Right lobe of liver (tissue), 6 donors: ENCODE data around the gene DLX1. TPM values are rescaled to one million over a fixed set of nuclear protein-coding genes. Genes with fewer than 3 reads are reported as not detected.

Source experiments
- ATAC-seq, 4 donors: fragments of 200-7000 bp; cut with Tn5 transposase; one replicate each; pipeline ENCODE4 v1.9.1; 2020; ENCODE audit warnings: mild to moderate bottlenecking in 4 of 4, moderate library complexity in 4 of 4
- DNase-seq, 3 donors: peaks; one replicate each; pipeline ENCODE4 v3.0.0-alpha.2; 2020
- H3K27ac ChIP-seq, 3 donors: fragments of 200-600 bp; one replicate each; pipeline ENCODE4 v1.8.0; 2022
- H3K27me3 ChIP-seq, 2 donors: fragments of 200-600 bp; one replicate each; pipeline ENCODE4 v1.8.0; 2022
- H3K36me3 ChIP-seq, 4 donors: fragments of 200-600 bp; sonication (generic) in 1 of 4; one replicate each; pipeline versions ENCODE4 v1.5.1 to v1.8.0; 2017 to 2022; ENCODE audit warnings: control low read depth in 1 of 4
- H3K4me1 ChIP-seq, 4 donors: fragments of 200-600 bp; sonication (generic) in 1 of 4; one replicate each; pipeline versions ENCODE4 v1.5.1 to v1.8.0; 2017 to 2022; ENCODE audit warnings: control low read depth in 1 of 4
- H3K4me3 ChIP-seq, 3 donors: fragments of 200-600 bp; one replicate each; pipeline ENCODE4 v1.8.0; 2022
- H3K9me3 ChIP-seq, 4 donors: fragments of 200-600 bp; sonication (generic) in 1 of 4; one replicate each; pipeline versions ENCODE4 v1.5.1 to v1.8.0; 2017 to 2022; ENCODE audit warnings: control low read depth in 1 of 4
- POLR2A ChIP-seq: fragments of 450-650 bp; IDR thresholded peaks from one replicate; pipeline ENCODE4 v1.6.1; 2017; ENCODE audit warnings: antibody characterized with exemption, mild to moderate bottlenecking
- WGBS: methylation state at CpG from one replicate; pipeline ENCODE4 v1.1.6; 2018; ENCODE audit warnings: low coverage, low lambda C conversion rate; ENCODE audit not compliant: insufficient coverage; ENCODE audit errors: missing lambda C conversion rate; 5-methylcytosine and 5-hydroxymethylcytosine counted together
- intact Hi-C, 2 donors: fragments of 100-400 bp; cut with DNase I; formaldehyde crosslinking; loops; one replicate each; pipeline versions ENCODE4 v1.11.2 to v1.14.1; 2022
- total RNA-seq, 6 experiments: library from RNA; depleted of rRNA in 2 of 6; stranded (reverse); fragments of >200 nt in 2 of 6; fragmentation: NEBNext Ultra II Directional in 3 of 6; extraction: Animal tissue kit (Norgen Biotek cat#: 25700) in 3 of 6; gene quantifications; one replicate each; pipeline versions ENCODE4 v1.1.0 to v1.2.4, GENCODE V29; 2016 to 2023
- TF ChIP-seq, protein P1 (sequence below), 4 donors: fragments of 200-600 bp in 3 of 4; fragments of 450-650 bp in 1 of 4; IDR thresholded peaks; one replicate each; pipeline versions ENCODE4 v1.5.1 to v1.8.0; 2016 to 2022; ENCODE audit warnings: antibody characterized with exemption in 4 of 4, mild to moderate bottlenecking in 2 of 4
- donor health status: DM: no; HTN: yes; CAD: no.
- donor health status: DM: no; HTN: no; CAD: no.
- donor health status: DM: no; HTN: no; CAD: no.
- donor health status: DM: no; HTN: yes; CAD: no.
- donor health status: DM: no; HTN: yes; CAD: no.

DLX1 gene
- total RNA-seq, 6 experiments from 2014 or later = not detected

DNA sequence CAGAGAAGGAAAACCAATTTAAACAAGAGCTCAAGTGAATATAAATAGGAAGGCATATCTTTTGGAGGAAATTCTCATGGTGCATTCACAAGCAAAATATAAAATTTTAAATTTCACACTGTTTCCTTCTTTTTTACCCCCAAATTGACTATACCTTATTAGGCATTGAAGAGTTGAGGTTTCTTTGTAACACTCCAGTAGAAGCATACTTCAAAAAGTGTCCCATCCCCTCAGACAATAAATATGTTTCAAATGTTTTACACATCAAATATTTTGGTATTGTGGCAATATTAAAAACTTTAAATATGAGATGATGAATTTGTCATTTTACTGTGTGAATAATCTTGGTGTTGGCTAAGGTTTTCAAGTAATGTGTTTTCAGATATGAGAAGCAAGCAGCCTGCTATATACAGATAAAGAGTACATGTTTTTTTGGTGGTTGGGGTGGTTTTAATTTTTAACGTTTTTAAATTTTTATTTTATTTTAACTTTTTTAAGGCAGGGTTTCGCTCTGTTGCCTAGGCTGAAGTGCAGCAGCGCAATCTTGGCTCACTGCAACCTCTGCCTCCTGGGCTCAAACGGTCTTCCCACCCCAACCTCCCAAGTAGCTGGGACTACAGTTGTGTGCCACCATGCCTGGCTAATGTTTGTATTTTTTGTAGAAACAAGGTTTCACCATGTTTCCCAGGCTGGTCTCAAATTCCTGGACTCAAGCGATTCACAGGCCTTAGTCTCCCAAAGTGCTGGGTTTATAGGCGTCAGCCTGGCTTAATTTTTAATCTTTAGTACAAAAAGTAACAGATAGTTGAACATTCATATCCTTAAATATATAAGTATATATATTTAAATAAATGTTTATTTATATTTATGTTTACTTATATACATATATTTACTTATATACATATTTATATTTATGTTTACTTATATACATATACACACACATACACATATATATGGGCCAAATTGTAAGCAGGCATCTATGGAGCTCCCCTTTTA lies 36.5 kb upstream of the DLX1 start:
- TF ChIP-seq POLR2A = no peak
- TF ChIP-seq, protein P1, sequence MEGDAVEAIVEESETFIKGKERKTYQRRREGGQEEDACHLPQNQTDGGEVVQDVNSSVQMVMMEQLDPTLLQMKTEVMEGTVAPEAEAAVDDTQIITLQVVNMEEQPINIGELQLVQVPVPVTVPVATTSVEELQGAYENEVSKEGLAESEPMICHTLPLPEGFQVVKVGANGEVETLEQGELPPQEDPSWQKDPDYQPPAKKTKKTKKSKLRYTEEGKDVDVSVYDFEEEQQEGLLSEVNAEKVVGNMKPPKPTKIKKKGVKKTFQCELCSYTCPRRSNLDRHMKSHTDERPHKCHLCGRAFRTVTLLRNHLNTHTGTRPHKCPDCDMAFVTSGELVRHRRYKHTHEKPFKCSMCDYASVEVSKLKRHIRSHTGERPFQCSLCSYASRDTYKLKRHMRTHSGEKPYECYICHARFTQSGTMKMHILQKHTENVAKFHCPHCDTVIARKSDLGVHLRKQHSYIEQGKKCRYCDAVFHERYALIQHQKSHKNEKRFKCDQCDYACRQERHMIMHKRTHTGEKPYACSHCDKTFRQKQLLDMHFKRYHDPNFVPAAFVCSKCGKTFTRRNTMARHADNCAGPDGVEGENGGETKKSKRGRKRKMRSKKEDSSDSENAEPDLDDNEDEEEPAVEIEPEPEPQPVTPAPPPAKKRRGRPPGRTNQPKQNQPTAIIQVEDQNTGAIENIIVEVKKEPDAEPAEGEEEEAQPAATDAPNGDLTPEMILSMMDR (IDR thresholded peaks at IDR 0.05) = no peak
- intact Hi-C loops = no loop called here
- H3K27ac ChIP-seq = no peak overlapping the region
- H3K36me3 ChIP-seq = no peaks in the 10 kb centered on the region
- no peak overlapping the region for H3K4me3 ChIP-seq
- H3K4me1 ChIP-seq = peaks cover 0 to 18% (median 2%) of the 10 kb centered on the region in 4 donors
- no peaks in the 10 kb centered on the region for H3K27me3 ChIP-seq
- ATAC-seq (no peak), DNase-seq (no peak)
- H3K9me3 ChIP-seq = no peaks in the 10 kb centered on the region
- WGBS = 92% methylated on average over 6 of the region's 6 CpGs

DNA sequence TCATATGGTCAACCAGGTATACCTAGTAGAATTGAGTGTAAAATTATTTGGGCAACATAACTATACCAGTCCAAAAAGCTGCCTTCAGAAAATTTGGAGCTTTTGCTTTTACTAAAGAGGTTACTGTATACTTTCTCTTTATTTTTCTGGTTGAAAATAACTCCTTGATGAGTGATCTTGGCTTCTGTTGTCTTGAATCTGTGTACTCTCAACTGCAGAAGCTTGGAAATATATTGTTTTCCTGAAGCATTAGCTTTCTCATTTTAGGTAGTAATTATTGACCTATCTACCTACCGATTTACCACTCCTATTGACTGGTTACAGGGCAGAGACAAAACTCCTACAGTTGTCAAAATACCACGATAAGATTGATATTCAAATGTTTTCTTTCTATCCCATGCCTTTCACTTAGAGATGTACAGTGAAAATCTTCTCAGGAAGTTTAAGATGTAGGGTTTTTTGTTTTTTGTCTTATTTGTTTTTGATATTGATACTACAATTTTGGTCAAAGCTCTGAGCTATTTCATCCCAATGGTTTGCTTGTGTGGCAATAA lies 35.7 kb upstream of the DLX1 start:
- no peak for ATAC-seq
- DNase-seq = no peak
- TF ChIP-seq, protein P1 (IDR thresholded peaks at IDR 0.05) = no peak
- Histone ChIP-seq H3K4me1 (peaks cover 0 to 18% (median 2%) of the 10 kb centered on the region in 4 donors), H3K9me3 (no peaks in the 10 kb centered on the region), H3K36me3 (no peaks in the 10 kb centered on the region), H3K4me3 (no peak overlapping the region), H3K27me3 (no peaks in the 10 kb centered on the region), H3K27ac (no peak overlapping the region)
- intact Hi-C loops = no loop called here
- WGBS = 75% methylated on average over 2 of the region's 2 CpGs

DNA sequence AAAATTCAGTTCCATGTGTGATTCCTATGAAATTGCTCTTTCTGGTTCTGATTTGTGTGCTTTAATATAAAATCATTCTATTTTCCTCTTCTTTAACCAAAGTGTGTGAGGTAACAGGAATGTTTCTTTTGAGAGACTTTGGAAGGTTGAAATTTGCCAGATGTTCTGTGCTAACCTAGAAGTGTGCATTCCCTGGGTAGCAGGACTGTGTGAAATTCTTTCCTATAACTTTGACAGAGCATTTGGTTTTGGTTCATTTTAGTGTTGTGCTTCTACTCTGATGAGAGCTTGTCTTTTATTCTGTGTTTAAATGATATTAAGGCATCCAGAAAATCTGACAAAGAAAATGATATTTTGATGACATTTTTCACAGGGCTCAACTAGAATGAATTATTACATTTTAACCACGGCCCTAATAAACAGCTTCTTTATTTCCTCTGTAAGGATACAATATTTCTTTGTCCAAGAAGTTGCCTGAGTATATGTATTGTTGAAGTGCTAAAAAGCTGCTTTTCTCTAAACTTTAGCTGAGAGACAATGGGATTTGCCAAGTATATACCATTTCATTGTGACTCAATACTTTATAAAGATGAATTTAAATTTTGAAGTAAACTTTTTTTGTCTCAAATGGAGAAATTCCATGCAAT lies 34.7 kb upstream of the DLX1 start:
- no peak for DNase-seq
- Histone ChIP-seq H3K4me3 (no peak overlapping the region), H3K9me3 (no peaks in the 10 kb centered on the region), H3K4me1 (peaks cover 0 to 18% (median 2%) of the 10 kb centered on the region in 4 donors), H3K27ac (no peak overlapping the region), H3K27me3 (no peaks in the 10 kb centered on the region), H3K36me3 (no peaks in the 10 kb centered on the region)
- 100% methylated on average over 1 of the region's 1 CpG for WGBS
- TF ChIP-seq, protein P1 (IDR thresholded peaks at IDR 0.05) = no peak
- TF ChIP-seq POLR2A = no peak
- intact Hi-C loops = no loop called here
- ATAC-seq = no peak

DNA sequence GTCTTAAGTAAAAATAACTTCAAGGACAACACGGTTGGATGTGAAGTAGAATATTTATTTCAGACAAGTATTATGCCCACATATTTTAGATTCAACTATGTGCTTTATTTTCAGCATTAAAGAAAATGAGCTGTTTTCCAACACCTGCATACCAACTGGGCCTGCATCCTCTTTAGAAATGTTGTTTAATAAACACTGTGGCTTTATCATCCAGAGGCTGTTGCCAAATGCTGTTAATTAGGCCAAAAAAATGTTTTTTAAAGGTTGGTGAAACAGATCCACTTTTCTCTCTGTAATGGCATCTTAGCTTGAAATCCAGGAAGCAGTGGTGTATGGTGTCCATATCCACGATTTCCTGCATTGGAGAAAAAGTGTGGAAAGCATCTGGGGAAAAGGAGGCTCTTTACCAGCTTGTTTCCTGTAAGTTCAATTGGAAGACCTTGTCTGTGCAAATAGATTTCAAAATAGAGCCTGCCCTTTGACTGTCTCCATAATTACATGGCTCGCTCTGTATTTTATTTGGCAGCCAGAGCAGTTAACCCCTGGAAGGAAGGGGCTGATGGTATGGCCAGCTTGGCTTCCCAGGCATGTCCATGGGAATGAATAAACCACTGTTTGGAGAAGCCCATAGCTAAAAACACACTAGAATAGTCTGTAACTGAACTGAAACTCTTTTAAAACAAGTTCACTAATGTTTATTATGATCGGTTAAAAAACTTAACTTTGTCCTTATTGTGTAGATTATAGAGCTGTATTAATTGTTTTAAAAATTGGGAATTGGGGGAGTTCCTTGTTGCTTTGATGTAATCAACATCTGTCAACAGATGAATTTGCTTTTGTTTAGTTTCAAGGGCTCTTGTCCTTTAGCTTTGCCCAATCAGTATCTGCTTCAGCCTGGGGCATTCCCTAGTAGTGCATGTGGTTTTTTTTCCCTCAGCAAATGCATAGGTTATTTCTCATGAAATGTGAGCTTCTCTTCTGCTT lies 33.0 kb upstream of the DLX1 start:
- Histone ChIP-seq H3K4me1 (peaks cover 0 to 18% (median 2%) of the 10 kb centered on the region in 4 donors), H3K9me3 (no peaks in the 10 kb centered on the region), H3K27ac (peak overlapping the region in 1 of 3 donors; percentile 3), H3K36me3 (no peaks in the 10 kb centered on the region), H3K27me3 (no peaks in the 10 kb centered on the region), H3K4me3 (no peak overlapping the region)
- DNase-seq = peak in 1 of 3 donors; percentile 51
- intact Hi-C loops = no loop called here
- ATAC-seq = peak; percentile 91 to 98 (median 96)
- TF ChIP-seq, protein P1 (IDR thresholded peaks at IDR 0.05) = no peak
- TF ChIP-seq POLR2A = no peak
- 32% methylated on average over 3 of the region's 4 CpGs for WGBS
